Gastrocnemius medialis (tissue), 4 donors: ENCODE measurements around the gene RNU7-1. TPM values are rescaled to one million over a fixed set of nuclear protein-coding genes. Genes with fewer than 3 reads are reported as not detected.

Experiments
- ATAC-seq, 2 donors: fragments of 150-250 bp; one replicate each; pipeline ENCODE4 v1.9.1; 2016
- DNase-seq, 2 donors: peaks; one replicate each; pipeline ENCODE4 v3.0.0-alpha.2; 2019
- H3K27ac ChIP-seq, 4 donors: fragments of 200-600 bp; sonication (generic); 1 replicate in 1 of 4; 2 replicates in 3 of 4; pipeline ENCODE4 v1.5.1; 2016 to 2018; ENCODE audit warnings: mild to moderate bottlenecking in 2 of 4, moderate library complexity in 1 of 4
- H3K27me3 ChIP-seq, 3 donors: fragments of 200-600 bp; sonication (generic) in 2 of 3; 1 replicate in 1 of 3; 2 replicates in 2 of 3; pipeline versions ENCODE4 v1.5.1 to v1.6.0; 2016 to 2019; ENCODE audit warnings: mild to moderate bottlenecking in 1 of 3, moderate library complexity in 1 of 3
- H3K36me3 ChIP-seq, 2 donors: fragments of 200-600 bp; sonication (generic) in 1 of 2; one replicate each; pipeline ENCODE4 v1.5.1; 2017 to 2018
- H3K4me1 ChIP-seq, 2 donors: fragments of 200-600 bp; sonication (generic) in 1 of 2; one replicate each; pipeline ENCODE4 v1.5.1; 2016 to 2017; ENCODE audit warnings: mild to moderate bottlenecking in 2 of 2
- H3K4me3 ChIP-seq, 4 donors: fragments of 200-600 bp; sonication (generic) in 3 of 4; 1 replicate in 1 of 4; 2 replicates in 3 of 4; pipeline ENCODE4 v1.5.1; 2016 to 2019; ENCODE audit warnings: mild to moderate bottlenecking in 2 of 4
- H3K9me3 ChIP-seq, 3 donors: fragments of 200-600 bp; sonication (generic) in 2 of 3; 1 replicate in 1 of 3; 2 replicates in 2 of 3; pipeline ENCODE4 v1.5.1; 2016 to 2019
- CTCF ChIP-seq, 5 experiments: fragments of 450-650 bp in 3 of 5; fragments of 200-600 bp in 2 of 5; sonication (generic) in 2 of 5; IDR thresholded peaks in 4 of 5; conservative IDR thresholded peaks in 1 of 5; 1 replicate in 4 of 5; 2 replicates in 1 of 5; pipeline ENCODE4 v1.5.1; 2016 to 2019; ENCODE audit warnings: antibody characterized with exemption in 5 of 5, mild to moderate bottlenecking in 3 of 5, moderate library complexity in 3 of 5
- POLR2A ChIP-seq, 2 donors: fragments of 450-650 bp; IDR thresholded peaks; one replicate each; pipeline ENCODE4 v1.6.1; 2017; ENCODE audit warnings: antibody characterized with exemption in 2 of 2, mild to moderate bottlenecking in 2 of 2, moderate library complexity in 2 of 2
- in situ Hi-C, 4 donors: fragments of 200-750 bp; cut with MboI; loops; one replicate each; pipeline versions ENCODE4 v1.15.0 to v1.8.0; 2017; ENCODE audit warnings: low sequenced_read_pairs in 4 of 4
- intact Hi-C: fragments of 100-400 bp; cut with DNase I; formaldehyde crosslinking; loops from one replicate; pipeline ENCODE4 v1.15.1; 2023; ENCODE audit warnings: low total_unique reads
- total RNA-seq, 4 donors: library from RNA; depleted of rRNA; stranded (reverse); fragments of >200 nt; gene quantifications; one replicate each; pipeline versions ENCODE4 v1.1.0 to v1.2.3, GENCODE V29; 2016

Gene RNU7-1
- total RNA-seq, 4 donors from 2014 or later, result not detected

GRCh38 chr12:6950811-6951540, 7.4 kb downstream of the RNU7-1 start, which contains the start of gene PTPN6:
Gene PTPN6 (plus strand): TSS chr12:6951356. CDS start chr12:6951513, 157 bp downstream.
- in situ Hi-C loops, result no loop called here
- ATAC-seq, result no peak
- peak within 1 kb of the TSS in 1 of 4 donors; percentile 42 for H3K4me3 ChIP-seq
- DNase-seq, result no peak
- peak within 1 kb of the TSS in 1 of 4 donors; percentile 41 for H3K27ac ChIP-seq
- TF ChIP-seq CTCF (IDR thresholded peaks at IDR 0.05 in 4 of 5, conservative IDR thresholded peaks at IDR 0.05 in 1 of 5), result no peak
- TF ChIP-seq POLR2A (IDR thresholded peaks at IDR 0.05), result no peak
- H3K27me3 ChIP-seq, result no peaks in the 10 kb centered on the region
- H3K4me1 ChIP-seq, result peaks cover 0 to 7% of the 10 kb centered on the region in 2 donors
- peaks cover 0 to 11% of the 10 kb centered on the region in 2 donors for H3K36me3 ChIP-seq
- intact Hi-C loops, result no loop called here
- no peaks in the 10 kb centered on the region for H3K9me3 ChIP-seq

GRCh38 chr12:6951551-6952120, 8.0 kb downstream of the RNU7-1 start:
- in situ Hi-C loops, result no loop called here
- Histone ChIP-seq H3K9me3 (no peaks in the 10 kb centered on the region), H3K27ac (peak overlapping the region in 1 of 4 donors; percentile 41), H3K27me3 (no peaks in the 10 kb centered on the region), H3K36me3 (peaks cover 0 to 6% of the 10 kb centered on the region in 2 donors), H3K4me3 (peak overlapping the region in 1 of 4 donors; percentile 42), H3K4me1 (peaks cover 0 to under 1% of the 10 kb centered on the region in 2 donors)
- intact Hi-C loops, result no loop called here
- no peak for DNase-seq
- no peak for ATAC-seq
- TF ChIP-seq POLR2A (IDR thresholded peaks at IDR 0.05), result no peak
- TF ChIP-seq CTCF (IDR thresholded peaks at IDR 0.05 in 4 of 5, conservative IDR thresholded peaks at IDR 0.05 in 1 of 5), result no peak

- no peak overlapping the region for H3K27ac ChIP-seq
- no peaks in the 10 kb centered on the region for H3K9me3 ChIP-seq
- ATAC-seq (no peak), DNase-seq (no peak)
- no peaks in the 10 kb centered on the region for H3K4me1 ChIP-seq
- in situ Hi-C loops (no loop called here), intact Hi-C loops (no loop called here)
- no peaks in the 10 kb centered on the region for H3K27me3 ChIP-seq
- H3K4me3 ChIP-seq, result peak overlapping the region in 1 of 4 donors; percentile 42
- TF ChIP-seq CTCF (IDR thresholded peaks at IDR 0.05 in 4 of 5, conservative IDR thresholded peaks at IDR 0.05 in 1 of 5) (no peak), POLR2A (IDR thresholded peaks at IDR 0.05) (no peak)
- H3K36me3 ChIP-seq, result peaks cover 0 to under 1% of the 10 kb centered on the region in 2 donors
Observed at GRCh38 chr12:6952121-6952862, 8.7 kb downstream of the RNU7-1 start.

GRCh38 chr12:6952863-6953441, 9.3 kb downstream of the RNU7-1 start:
- in situ Hi-C loops, result no loop called here
- ATAC-seq (no peak), DNase-seq (no peak)
- Histone ChIP-seq H3K36me3 (no peaks in the 10 kb centered on the region), H3K27me3 (no peaks in the 10 kb centered on the region), H3K9me3 (no peaks in the 10 kb centered on the region), H3K4me1 (no peaks in the 10 kb centered on the region), H3K4me3 (peak overlapping the region in 1 of 4 donors; percentile 42), H3K27ac (peak overlapping the region in 3 of 4 donors; percentile 35 to 43 (median 41))
- TF ChIP-seq POLR2A (IDR thresholded peaks at IDR 0.05) (no peak), CTCF (IDR thresholded peaks at IDR 0.05 in 4 of 5, conservative IDR thresholded peaks at IDR 0.05 in 1 of 5) (no peak)
- intact Hi-C loops, result no loop called here
